HG03039 (cell line): Measurements from ENCODE around the gene FBXW11.
"Not testable (repeated sequence)": the region's sequence is repeated elsewhere in the genome, so short reads cannot be mapped to it uniquely, and the experiment has no call there.

ENCODE experiments used
- ATAC-seq: cut with Tn5 transposase; IDR thresholded peaks from one replicate; pipeline ENCODE4 v1.9.1; 2021; ENCODE audit warnings: mild to moderate bottlenecking, moderate library complexity; ENCODE audit not compliant: unreplicated experiment

Gene FBXW11

DNA sequence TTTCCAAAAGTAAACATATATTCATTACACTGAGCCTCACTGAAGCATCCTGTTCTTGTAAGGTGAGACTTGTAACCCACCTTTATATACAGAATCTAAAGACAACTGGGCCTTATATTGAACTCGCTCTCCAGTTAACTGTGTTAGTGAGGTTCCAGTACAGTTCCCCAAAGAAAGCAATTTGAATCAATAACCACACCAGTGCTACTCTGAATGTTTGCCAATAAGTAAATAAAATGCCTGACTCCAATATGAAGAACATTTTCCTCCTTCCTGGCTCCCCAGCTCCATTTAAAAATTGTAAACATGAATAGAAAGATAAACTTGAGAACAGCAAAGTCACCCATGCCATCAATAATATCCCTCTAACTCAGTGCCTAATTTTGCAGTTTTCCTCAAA lies 50.1 kb downstream of the FBXW11 start:
- no peak for ATAC-seq

DNA sequence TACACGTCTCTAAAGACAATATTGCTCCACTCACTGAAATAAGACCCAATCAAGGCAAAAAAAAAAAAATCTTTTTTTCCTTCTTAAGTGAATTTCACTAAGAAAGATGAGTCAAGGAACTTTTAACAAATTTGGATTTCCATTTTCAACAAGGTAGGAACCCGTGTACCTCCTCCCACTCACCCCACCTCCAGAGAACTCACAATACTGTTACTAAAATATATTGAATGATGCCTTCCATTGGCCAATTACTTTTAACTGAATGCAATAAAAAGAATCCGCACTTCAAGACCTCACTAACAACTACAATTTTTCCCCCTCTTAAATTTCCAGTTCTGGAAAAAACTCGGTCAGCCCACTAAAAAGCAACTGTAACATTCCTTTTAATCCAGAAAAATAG lies 50.7 kb downstream of the FBXW11 start:
- ATAC-seq, result no peak

DNA sequence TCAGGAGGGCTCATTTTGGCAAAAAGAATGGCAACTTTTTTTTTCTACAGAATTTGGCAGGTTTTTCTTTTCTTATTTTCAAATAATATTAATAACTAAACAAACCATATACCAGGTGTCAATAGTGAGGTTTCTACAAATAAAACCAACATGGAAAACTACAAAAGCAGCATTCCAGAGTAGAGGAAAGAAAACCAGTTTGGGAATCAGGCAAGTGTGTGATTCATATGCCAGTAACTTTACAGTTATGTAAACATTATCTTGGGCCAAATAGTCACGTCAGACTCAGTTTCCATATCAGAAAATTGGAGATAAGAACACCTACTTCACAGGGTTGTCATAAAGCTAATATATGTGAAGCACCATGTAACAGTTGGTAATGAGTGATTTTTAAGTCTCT lies 51.7 kb downstream of the FBXW11 start:
- no peak for ATAC-seq

DNA sequence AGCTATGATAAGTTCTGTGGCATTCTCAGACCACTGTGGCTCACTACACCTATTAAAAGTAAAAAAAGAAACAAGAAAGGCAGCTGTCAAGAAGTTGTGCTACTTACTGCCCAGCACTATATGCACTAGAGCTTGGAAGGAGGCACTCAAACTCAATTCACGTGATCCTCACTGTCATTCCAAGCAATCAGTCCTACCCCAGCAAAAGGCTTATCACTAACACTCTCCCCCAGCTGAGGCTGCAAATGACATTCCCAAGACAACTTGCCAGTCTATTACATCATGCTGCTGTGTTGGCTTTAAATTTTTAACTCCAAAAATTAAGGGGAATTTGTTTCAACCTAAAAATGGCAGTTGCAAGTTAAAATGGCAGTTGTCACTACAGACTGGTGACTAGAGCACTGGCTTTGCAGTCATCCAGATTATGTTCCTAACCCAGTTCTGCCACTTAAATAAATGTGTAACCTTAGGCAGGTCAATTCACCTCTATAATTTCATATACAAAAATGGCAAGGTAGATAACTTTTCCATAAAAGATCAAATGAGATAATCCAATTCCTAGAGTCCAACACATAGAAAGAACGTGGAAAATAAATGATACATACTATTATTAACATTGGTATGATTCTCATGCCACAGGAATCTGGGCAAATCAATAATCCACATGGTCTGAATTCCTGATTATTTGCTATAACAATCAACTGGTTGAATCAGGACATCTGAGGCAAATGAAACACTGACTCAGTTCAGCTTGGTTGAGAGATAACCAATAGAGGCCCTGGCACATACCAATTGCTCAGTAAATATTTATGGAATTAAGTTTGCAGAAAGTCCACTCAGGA lies 52.4 kb downstream of the FBXW11 start:
- no peak for ATAC-seq

DNA sequence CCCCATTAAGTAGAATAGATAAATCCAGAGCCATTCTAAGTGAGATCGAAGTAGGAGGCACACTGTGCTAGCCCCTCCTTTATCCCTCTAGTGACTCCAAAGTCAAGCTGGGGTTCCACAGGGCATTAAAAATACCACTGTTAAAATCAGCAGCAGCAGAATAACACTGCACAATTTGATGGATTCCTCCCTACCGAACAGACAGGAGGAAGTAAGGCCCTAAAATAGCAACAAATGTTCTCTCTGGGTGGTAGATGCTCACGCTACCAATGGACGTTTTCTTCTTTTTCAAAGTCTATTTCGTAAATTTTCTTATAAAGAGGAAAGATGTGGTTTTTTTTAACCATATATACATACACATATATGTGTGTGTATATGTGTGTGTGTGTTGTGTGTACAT lies 54.4 kb downstream of the FBXW11 start:
- ATAC-seq, result no peak

DNA sequence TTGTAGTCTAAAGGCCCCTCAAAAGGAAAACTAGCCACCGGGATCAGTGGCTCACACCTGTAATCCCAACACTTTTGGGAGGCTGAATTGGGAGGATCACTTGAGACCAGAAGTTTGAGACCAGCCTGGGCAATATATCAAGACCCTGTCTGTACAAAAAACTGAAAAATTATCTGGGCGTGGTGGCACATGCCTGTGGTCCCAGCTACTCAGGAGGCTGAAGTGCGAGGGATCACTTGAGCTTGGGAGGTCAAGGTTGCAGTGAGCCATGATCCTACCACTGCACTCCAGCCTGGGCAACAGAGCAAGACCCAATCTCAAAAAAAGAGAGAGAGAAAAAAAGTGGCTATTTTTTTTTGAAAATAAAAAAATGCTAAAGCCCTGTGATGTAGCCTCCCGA lies 55.2 kb downstream of the FBXW11 start:
- no peak for ATAC-seq

DNA sequence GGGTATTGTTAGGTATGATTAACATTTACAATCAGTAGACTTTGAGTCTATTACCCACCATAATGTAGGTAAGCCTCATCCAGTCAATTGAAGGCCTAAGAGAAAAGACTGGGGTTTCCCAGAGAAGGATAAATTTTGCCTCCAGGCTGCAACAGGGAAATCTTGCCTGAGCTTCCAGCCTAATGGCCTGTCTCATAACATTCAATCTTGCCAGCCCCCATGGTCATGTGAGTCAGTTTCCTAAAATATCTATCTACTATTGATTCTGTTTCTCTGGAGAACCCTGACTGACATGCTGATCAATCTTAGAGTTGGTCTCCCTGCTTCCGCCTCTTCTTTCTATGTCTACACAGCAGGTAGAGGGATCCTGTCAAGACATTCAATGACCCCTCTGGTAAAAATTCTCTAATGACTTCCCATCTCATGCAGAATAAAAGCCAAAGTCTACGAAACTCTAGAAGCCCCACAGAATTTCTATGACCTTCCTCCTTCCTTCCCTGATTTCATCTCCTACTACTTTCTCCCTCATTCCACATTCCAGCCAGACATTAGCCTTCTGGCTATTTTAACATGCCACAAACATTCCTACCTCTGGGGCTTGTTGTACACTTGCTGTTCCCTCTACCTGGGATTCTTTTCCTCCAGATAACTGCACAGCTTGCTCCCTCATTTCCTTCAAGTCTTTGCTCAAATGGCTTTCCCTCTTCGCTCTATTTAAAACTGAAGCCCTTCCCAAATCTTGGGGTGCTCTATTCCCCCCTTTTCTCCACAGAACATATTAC lies 60.2 kb downstream of the FBXW11 start:
- no peak for ATAC-seq

DNA sequence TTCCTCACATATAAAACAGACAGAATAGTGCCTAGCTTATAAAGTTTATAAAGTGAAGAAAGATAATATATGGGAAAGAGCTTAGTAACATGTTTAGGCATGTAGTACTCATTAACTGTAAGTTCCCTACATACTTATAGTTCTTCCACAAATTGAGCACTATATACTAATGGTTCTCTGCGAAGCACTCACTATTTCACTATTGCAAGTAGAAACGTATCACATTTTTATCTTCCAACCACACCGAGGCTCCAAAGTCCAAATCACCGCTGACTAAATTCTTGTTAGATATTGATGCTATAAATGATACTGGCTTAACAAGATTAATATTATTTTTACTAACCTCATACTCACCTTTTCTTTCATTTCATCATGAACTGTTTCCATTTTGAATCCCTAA lies 61.0 kb downstream of the FBXW11 start:
- ATAC-seq, result no peak

DNA sequence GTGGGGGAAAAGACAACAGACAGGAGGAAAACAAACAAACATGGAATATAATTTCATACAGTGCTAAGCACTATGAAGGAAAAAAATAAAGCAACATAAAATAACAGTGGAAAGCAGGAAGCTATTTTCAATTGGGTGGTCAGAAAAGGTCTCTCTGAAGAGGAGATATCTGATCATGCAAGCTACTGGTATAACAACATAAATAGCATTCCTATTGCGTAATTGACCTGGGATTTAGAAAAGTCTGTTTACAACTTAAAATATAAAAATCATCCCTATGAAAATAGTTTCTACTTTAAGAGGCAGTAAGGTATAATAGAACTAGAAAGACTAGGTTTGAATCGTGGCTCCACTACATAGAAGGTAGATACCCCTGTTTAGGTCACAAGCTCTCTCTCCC lies 61.4 kb downstream of the FBXW11 start:
- ATAC-seq, result no peak

DNA sequence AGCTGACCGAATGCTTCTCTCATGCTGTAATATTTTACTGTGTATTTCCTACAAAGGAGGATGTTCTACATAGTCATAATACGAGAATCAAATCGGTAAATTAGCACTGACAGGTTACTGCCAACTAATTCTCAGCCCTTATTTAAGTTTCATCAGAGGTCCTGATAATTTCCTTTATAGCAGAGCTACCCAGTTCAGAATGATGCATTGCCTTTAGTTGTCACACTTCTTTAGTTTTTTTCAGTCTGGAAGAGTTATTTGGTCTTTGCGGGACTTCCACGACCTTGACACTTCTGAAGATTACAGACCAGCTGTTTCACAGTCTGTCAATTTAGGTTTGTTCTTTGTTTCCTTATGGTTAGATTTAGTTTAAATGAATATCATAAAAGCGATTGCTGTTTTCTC lies 64.3 kb downstream of the FBXW11 start:
- not testable (repeated sequence) for ATAC-seq

DNA sequence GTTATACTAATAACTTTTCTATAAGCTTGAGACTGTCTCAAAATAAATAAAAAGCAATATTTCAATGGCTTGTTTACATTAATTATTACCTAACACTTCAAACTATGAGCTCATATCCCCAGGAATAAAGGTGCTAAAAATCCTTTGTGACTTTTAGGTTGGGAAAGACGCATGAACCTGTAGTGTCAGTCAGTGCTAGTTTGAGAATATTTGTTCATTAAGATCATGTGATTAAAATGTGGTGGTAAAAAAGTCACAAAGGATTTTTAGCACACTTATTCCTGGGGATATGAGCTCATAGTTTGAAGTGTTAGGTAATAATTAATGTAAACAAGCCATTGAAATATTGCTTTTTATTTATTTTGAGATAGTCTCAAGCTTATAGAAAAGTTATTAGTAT lies 64.8 kb downstream of the FBXW11 start:
- not testable (repeated sequence) for ATAC-seq

DNA sequence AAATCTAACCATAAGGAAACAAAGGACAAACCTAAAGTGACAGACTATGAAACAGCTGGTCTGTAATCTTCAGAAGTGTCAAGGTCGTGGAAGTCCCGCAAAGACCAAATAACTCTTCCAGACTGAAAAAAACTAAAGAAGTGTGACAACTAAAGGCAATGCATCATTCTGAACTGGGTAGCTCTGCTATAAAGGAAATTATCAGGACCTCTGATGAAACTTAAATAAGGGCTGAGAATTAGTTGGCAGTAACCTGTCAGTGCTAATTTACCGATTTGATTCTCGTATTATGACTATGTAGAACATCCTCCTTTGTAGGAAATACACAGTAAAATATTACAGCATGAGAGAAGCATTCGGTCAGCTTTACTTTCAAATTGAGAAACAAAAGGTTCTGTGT lies 65.2 kb downstream of the FBXW11 start:
- ATAC-seq, result not testable (repeated sequence)

DNA sequence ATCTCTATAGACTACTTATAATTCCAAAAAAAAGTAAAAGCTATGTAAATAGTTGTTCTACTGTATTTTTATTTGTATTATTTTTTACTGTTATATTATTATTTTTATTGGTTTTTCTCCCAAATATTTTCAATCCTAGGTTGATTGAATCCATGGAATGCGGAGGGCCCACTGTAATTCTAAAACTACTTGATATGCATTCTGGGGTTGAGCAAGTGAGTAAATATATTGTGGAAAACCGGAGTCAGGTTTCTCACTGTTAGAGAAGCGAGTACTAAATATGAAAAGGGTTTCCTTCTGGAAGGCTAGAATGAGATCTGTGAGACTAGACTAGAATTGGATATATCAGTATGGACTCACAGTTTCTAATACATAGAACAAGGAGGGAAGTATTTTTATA lies 66.5 kb downstream of the FBXW11 start:
- ATAC-seq, result no peak

DNA sequence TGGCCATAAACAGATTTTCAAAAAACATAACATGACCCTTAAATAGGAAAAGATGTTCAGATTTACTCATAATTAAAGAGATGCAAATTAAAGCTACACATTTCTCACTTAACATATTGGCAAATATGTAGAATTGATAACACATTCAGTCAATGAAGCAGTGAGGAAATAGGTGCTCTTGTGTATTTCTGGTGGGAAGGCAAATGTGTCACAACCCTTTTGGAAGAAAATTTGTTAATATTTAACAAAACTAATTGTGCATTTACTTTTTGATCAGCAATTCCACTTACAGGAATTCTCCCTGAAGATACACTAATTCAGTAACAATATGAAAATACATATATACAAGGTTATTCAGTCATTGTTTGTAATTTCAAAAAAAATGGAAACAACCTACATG lies 68.1 kb downstream of the FBXW11 start:
- ATAC-seq, result no peak

DNA sequence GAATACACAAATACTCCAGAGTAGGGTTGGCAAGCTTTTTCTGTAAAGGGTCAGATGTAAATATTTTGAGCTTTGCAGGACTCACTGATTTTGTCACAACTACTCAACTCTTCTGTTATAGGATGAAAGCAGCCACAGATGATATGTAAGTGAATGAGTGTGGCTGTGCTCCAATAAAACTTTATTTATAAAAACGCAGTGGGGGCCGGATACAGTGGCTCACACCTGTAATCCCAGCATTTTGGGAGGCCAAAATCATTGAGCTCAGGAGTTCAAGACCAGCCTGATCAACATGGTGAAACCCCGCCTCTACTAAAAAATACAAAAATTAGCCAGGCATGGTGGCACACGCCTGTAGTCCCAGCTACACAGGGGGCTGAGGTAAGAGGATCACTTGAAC lies 69.1 kb downstream of the FBXW11 start:
- no peak for ATAC-seq

DNA sequence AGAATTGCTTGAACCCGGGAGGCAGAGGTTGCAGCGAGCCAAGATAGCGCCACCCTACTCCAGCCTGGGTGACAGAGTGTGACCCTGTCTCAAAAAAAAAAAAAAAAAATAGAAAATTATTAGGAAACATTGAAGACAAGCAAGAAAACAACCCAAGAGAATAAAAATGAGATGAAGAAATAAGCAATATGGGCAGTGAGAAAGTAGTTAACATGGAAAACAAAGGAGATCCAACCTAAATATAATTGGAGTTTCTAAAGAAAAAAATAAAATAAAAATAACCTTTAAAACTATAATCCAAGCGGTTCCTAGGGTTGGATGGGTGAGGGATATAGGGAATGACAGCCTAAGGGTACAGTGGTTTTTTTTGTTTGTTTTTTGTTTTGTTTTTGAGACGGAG lies 71.9 kb downstream of the FBXW11 start:
- ATAC-seq, result no peak

DNA sequence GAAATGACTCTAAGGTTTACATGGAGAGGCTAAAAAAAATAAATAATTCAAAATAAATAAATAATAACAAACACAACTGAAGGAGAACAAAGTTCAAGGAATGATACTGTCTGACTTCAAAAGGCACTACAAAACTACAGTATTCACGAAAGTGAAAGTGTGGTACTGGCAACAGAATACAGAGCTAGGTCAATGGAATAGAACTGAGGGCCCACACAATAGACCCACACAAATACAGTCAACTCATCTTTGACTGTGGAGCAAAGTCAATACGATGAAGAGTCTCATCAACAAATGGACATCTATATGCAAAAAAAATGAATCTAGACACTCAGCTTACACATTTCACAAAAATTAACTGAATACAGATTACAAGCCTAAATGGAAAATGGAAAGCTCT lies 75.3 kb downstream of the FBXW11 start:
- ATAC-seq, result no peak

DNA sequence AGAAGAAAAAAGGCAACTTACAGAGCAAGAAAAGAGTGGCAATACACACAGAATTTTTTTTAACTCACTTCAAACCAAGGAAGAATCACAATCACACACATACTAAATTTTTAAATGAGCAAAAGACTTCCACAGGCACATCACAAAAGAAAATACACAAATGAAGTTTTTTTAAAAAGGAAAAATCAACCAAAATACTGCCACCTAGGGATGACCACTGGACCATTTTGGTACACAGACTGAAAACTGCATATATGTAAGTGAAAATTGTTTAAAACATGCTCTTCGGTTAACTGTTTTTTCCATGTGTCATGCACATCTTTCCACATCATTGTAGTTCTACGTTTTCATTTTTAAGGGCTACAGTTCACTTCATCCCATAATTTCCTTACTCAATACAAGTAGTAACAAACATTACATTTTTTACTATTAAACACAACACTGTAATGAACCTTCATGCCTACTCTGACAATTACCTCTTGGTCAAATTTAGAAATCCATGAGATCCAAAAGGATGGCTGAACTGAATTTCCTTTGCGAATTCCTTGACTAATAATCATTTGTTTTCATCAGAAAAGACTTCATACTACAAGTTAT lies 79.0 kb downstream of the FBXW11 start:
- no peak for ATAC-seq

DNA sequence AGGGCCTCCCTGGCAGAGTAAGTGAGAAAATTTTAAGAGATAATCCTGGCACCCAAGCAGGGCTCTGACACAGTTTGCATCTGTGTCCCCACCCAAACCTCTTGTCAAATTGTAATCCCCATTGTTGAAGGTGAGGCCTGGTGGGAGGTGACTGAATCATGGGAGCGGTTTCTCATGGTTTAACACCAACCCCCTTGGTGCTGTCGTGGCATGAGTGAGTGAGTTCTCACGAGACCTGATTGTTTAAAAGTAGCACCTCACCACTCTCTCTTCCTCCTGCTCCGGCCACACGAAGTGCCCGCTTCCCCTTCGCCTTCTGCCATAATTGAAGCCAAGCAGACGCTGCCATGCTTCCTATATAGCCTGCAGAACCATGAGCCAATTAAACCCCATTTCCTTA lies 80.1 kb downstream of the FBXW11 start:
- no peak for ATAC-seq

DNA sequence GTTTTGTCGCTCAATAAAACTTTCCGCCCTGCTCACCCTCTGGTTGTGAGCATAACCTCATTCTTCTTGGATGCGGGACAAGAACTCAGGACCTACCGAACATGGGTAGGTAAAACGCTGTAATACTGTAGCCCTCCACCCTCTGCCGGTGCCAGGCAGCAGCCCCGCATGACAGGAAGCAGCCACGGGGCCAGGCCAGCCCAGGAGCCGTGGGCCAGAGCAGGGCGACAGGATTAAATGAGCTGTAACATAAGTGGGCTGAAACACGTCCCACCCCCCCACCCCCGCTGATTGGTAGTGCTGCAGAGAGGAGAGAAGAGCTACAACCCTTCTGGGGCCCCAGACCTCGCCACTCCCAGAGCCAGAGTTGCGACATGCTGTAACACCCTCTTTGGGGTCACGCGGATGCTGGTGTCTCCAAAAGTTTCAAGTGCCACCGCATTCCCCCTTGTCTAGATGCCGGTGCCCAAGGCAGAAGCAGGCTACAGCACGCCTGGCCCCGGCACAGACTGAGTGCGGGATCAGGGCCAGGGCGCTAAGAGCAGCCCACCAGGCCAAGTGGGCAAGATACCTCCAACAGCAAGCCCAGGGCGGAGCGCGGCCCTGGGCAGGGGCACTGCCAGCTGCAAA lies 81.8 kb downstream of the FBXW11 start:
- no peak for ATAC-seq

DNA sequence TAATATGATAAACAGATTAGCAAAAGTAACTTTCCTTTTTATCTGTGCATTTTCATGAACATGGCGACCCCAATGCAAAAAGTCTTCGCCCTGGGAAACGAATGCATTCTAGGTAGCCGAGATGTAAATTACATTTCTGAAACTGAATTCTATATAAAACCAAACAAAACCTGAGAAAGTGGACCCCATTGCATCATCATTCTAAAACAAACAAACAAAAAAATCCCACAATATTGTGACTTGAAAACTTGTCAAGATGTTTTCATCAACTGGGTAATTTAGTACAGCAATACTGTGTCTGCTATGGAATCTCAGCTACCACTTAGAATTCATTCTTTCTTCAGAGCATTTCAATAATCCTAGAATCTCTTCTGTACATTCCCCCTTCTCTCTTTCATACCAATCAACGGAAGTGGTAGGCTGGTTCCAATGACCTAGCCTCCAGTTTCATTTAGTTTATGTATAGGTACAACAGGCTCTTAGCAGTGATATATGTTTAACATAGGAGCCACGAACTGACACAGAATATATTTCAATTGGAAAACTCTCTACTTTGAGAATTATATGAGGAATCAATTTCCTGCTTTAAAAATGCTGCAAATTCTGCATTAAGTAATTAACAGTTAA lies 85.6 kb downstream of the FBXW11 start:
- ATAC-seq, result no peak
